IMR-90 (cell line): Measurements from ENCODE around the gene PUM2. TPM values are rescaled to one million over a fixed set of nuclear protein-coding genes. Genes with fewer than 3 reads are reported as not detected.

Experiments
- ATAC-seq: fragments of 200-7000 bp; cut with Tn5 transposase; 2 replicates; pipeline ENCODE4 v1.9.1; 2020; ENCODE audit warnings: low read depth, mild to moderate bottlenecking, moderate library complexity
- BruUV-seq: library from RNA; stranded (reverse); fragments of 400-500 nt; replicated peaks from 2 replicates; lab custom pipeline; 2021; lab: Mats Ljungman, UMichigan
- CTCF ChIA-PET: fragments of 300-600 bp; formaldehyde crosslinking; extraction: SDS; loops from one replicate; lab custom pipeline; 2021; ENCODE audit warnings: antibody characterized with exemption; lab: Yijun Ruan, JAX
- POLR2A ChIA-PET: fragments of 300-600 bp; sonication (Branson Sonifier 250); formaldehyde crosslinking; loops from one replicate; lab custom pipeline; 2022; ENCODE audit warnings: antibody characterized with exemption; ENCODE audit not compliant: unreplicated experiment; lab: Charles Lee
- DNase-seq: peaks from one replicate; pipeline ENCODE4 v3.0.0; 2013
- H2AFZ ChIP-seq: replicated peaks from 2 replicates; pipeline ENCODE3; 2013; ENCODE audit warnings: low read length, mild to moderate bottlenecking; ENCODE audit not compliant: poor library complexity
- H2AK5ac ChIP-seq: 2 replicates; pipeline ENCODE4 v1.6.1; 2013; ENCODE audit warnings: low read depth, low read length, inconsistent platforms
- H2AK9ac ChIP-seq: replicated peaks from 2 replicates; pipeline ENCODE3; 2013; ENCODE audit warnings: mild to moderate bottlenecking, low read depth, low read length, moderate library complexity; ENCODE audit not compliant: poor library complexity
- H2BK120ac ChIP-seq: 2 replicates; pipeline ENCODE4 v1.6.1; 2013; ENCODE audit warnings: low read depth, low read length, inconsistent platforms
- H2BK15ac ChIP-seq: 3 replicates; pipeline ENCODE4 v1.6.1; 2013; ENCODE audit warnings: low read depth, low read length, inconsistent platforms
- H2BK20ac ChIP-seq: 2 replicates; pipeline ENCODE4 v1.6.1; 2013; ENCODE audit warnings: low read depth, mild to moderate bottlenecking, inconsistent platforms, low read length, moderate library complexity
- H2BK5ac ChIP-seq: 2 replicates; pipeline ENCODE4 v1.6.1; 2013; ENCODE audit warnings: mild to moderate bottlenecking, low read depth, low read length, inconsistent platforms; ENCODE audit not compliant: poor library complexity, severe bottlenecking
- H3K14ac ChIP-seq: replicated peaks from 2 replicates; pipeline ENCODE4 v1.6.1; 2013; ENCODE audit warnings: low read depth, low read length, inconsistent platforms
- H3K18ac ChIP-seq: 2 replicates; pipeline ENCODE4 v1.6.1; 2013; ENCODE audit warnings: low read depth, low read length, control low read depth
- H3K23ac ChIP-seq: 2 replicates; pipeline ENCODE4 v1.6.1; 2013; ENCODE audit warnings: low read depth, low read length, inconsistent platforms
- H3K27ac ChIP-seq: 2 replicates; pipeline ENCODE4 v1.5.1; 2013; ENCODE audit warnings: mild to moderate bottlenecking, control low read depth, low read length; ENCODE audit not compliant: insufficient read depth
- H3K27me3 ChIP-seq: 2 replicates; pipeline ENCODE4 v1.6.1; 2013; ENCODE audit warnings: low read length; ENCODE audit not compliant: control insufficient read depth, insufficient read depth
- H3K36me3 ChIP-seq: 2 replicates; pipeline ENCODE4 v1.6.1; 2013; ENCODE audit warnings: low read length, mixed read lengths; ENCODE audit not compliant: control insufficient read depth, insufficient read depth
- H3K4ac ChIP-seq: 2 replicates; pipeline ENCODE4 v1.6.1; 2013; ENCODE audit warnings: low read depth, low read length, inconsistent platforms
- H3K4me1 ChIP-seq: 2 replicates; pipeline ENCODE4 v1.6.1; 2013; ENCODE audit warnings: low read length, mixed read lengths; ENCODE audit not compliant: control insufficient read depth, insufficient read depth
- H3K4me2 ChIP-seq: 2 replicates; pipeline ENCODE4 v1.6.1; 2013; ENCODE audit warnings: low read depth, mild to moderate bottlenecking, control low read depth, low read length, moderate library complexity
- H3K4me3 ChIP-seq: 2 replicates; pipeline ENCODE4 v1.5.1; 2013; ENCODE audit warnings: low read depth, mild to moderate bottlenecking, control low read depth, low read length, moderate library complexity; ENCODE audit not compliant: insufficient read depth
- H3K56ac ChIP-seq: 2 replicates; pipeline ENCODE4 v1.6.1; 2013; ENCODE audit warnings: low read length, inconsistent platforms; ENCODE audit not compliant: insufficient read depth; ENCODE audit errors: extremely low read depth
- H3K79me1 ChIP-seq, 2 experiments: 2 replicates each; pipeline ENCODE4 v1.6.1; 2013; ENCODE audit warnings: low read length in 2 of 2, inconsistent platforms in 1 of 2, low read depth in 1 of 2
- H3K9ac ChIP-seq: 2 replicates; pipeline ENCODE4 v1.6.1; 2013; ENCODE audit warnings: low read depth, low read length, control low read depth
- H3K9me1 ChIP-seq: 2 replicates; pipeline ENCODE4 v1.6.1; 2013; ENCODE audit warnings: low read length, inconsistent platforms; ENCODE audit not compliant: insufficient read depth
- H3K9me3 ChIP-seq: 2 replicates; pipeline ENCODE4 v1.6.1; 2013; ENCODE audit warnings: low read length; ENCODE audit not compliant: control insufficient read depth, insufficient read depth
- H4K20me1 ChIP-seq: 2 replicates; pipeline ENCODE4 v1.6.1; 2013; ENCODE audit warnings: low read length, inconsistent platforms; ENCODE audit not compliant: insufficient read depth
- H4K5ac ChIP-seq: 2 replicates; pipeline ENCODE4 v1.6.1; 2013; ENCODE audit warnings: mild to moderate bottlenecking, low read depth, low read length, control low read depth
- H4K8ac ChIP-seq, 2 experiments: 2 replicates each; pipeline ENCODE4 v1.6.1; 2013; ENCODE audit warnings: low read depth in 2 of 2, low read length in 2 of 2, control low read depth in 1 of 2, inconsistent platforms in 1 of 2
- H4K91ac ChIP-seq: 2 replicates; pipeline ENCODE4 v1.6.1; 2013; ENCODE audit warnings: low read depth, low read length, inconsistent platforms; ENCODE audit not compliant: insufficient read depth
- BHLHE40 ChIP-seq: fragments of 150-350 bp; IDR thresholded peaks from 2 replicates; pipeline ENCODE4 v1.6.1; 2016; ENCODE audit warnings: mild to moderate bottlenecking, low read depth, low read length
- CEBPB ChIP-seq: IDR thresholded peaks from 2 replicates; pipeline ENCODE4 v1.6.1; 2012; ENCODE audit warnings: low read depth, low read length, improper control_type of control experiment
- CHD1 ChIP-seq: IDR thresholded peaks from 2 replicates; pipeline ENCODE4 v1.6.1; 2012; ENCODE audit warnings: low read depth, low read length, improper control_type of control experiment
- FOS ChIP-seq: fragments of 150-350 bp; IDR thresholded peaks from 2 replicates; pipeline ENCODE4 v1.6.1; 2016; ENCODE audit warnings: low read depth, low read length
- MAFK ChIP-seq: IDR thresholded peaks from 2 replicates; pipeline ENCODE4 v1.6.1; 2012; ENCODE audit warnings: low read depth, low read length, improper control_type of control experiment
- MAZ ChIP-seq: IDR thresholded peaks from 2 replicates; pipeline ENCODE4 v1.6.1; 2012; ENCODE audit warnings: low read depth, mild to moderate bottlenecking, low read length, improper control_type of control experiment, moderate library complexity, borderline replicate concordance
- MXI1 ChIP-seq: IDR thresholded peaks from 2 replicates; pipeline ENCODE4 v1.6.1; 2012; ENCODE audit warnings: low read depth, mild to moderate bottlenecking, low read length, moderate library complexity, borderline replicate concordance
- POLR2A ChIP-seq: IDR thresholded peaks from 2 replicates; pipeline ENCODE4 v1.6.1; 2012; ENCODE audit warnings: mild to moderate bottlenecking, low read depth, low read length
- RAD21 ChIP-seq: IDR thresholded peaks from 2 replicates; pipeline ENCODE4 v1.6.1; 2012; ENCODE audit warnings: low read length, improper control_type of control experiment
- RFX5 ChIP-seq: IDR thresholded peaks from 2 replicates; pipeline ENCODE4 v1.8.0; 2012; ENCODE audit warnings: low read depth, mild to moderate bottlenecking, low read length, moderate library complexity
- WGBS, 2 experiments: methylation state at CpG; one replicate each; pipeline versions ENCODE4 v1.1.5 to v1.1.7; 2013; ENCODE audit warnings: missing lambda C conversion rate in 2 of 2; ENCODE audit not compliant: insufficient read length in 1 of 2; ENCODE audit errors: extremely low coverage in 2 of 2; 5-methylcytosine and 5-hydroxymethylcytosine counted together
- dilution Hi-C: fragments of 300-500 bp; cut with HindIII; formaldehyde crosslinking; loops from one replicate; pipeline ENCODE4 v1.14.3; 2018; ENCODE audit warnings: low sequenced_read_pairs; ENCODE audit not compliant: unreplicated experiment
- in situ Hi-C: fragments of 300-500 bp; cut with MboI; formaldehyde crosslinking; loops from 3 replicates; pipeline ENCODE4 v1.14.3; 2019; ENCODE audit warnings: low sequenced_read_pairs, inconsistent platforms, mixed read lengths
- intact Hi-C: fragments of 100-400 bp; cut with micrococcal nuclease; formaldehyde crosslinking; loops from 2 replicates; pipeline ENCODE4 v1.10.0; 2022
- polyA plus RNA-seq, 3 experiments: library from polyadenylated mRNA; depleted of rRNA; stranded (reverse); fragments of >200 nt; gene quantifications; 2 replicates each; pipeline ENCODE4 v1.2.3, GENCODE V29; 2012; ENCODE audit warnings: low replicate concordance in 1 of 3
- total RNA-seq: library from RNA; depleted of rRNA; stranded (reverse); fragments of >200 nt; gene quantifications from 2 replicates; pipeline ENCODE4 v1.2.3, GENCODE V29; 2012
- TF ChIP-seq, protein P1 (sequence below): fragments of 150-350 bp; IDR thresholded peaks from 2 replicates; pipeline ENCODE4 v1.6.1; 2016; ENCODE audit warnings: low read depth, mild to moderate bottlenecking, low read length, moderate library complexity, borderline replicate concordance
- TF ChIP-seq, protein P2 (sequence below): conservative IDR thresholded peaks from 2 replicates; pipeline ENCODE4 v1.5.1; 2012; ENCODE audit warnings: mild to moderate bottlenecking, low read depth, low read length, improper control_type of control experiment
- TF ChIP-seq, protein P3 (sequence below): fragments of 150-350 bp; IDR thresholded peaks from 2 replicates; pipeline ENCODE4 v1.6.1; 2017; ENCODE audit warnings: mild to moderate bottlenecking, antibody characterized with exemption, low read length, low read depth

Gene PUM2
- total and polyA plus RNA-seq, 2 of the 4 experiments (the other 2 are of a cell fraction): 18.8 to 38.4 TPM

DNA sequence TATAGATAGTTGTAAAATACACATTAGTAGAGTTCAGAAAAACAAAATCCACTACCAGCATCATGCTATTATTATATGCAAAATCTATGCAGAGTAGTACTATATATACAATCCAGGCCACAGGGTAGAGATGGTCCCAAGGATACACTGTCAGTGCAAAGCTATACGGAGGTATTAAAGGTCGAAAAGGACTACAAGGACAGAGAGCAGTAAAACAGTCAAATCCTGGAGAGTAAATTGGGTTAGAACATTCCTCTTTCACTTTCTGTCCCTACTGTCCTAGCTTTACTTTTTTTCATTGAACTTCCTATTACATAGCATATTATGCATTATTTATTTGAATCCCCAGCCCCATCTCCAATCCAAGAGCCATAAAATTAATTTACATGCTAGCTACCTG lies 86.0 kb downstream of the PUM2 start:
- CTCF ChIA-PET: interaction anchor here (0.8 kb wide), 1 partner anchor 12 kb away, joined by 3 read pairs; no protein-coding TSS in a partner anchor
- no peak overlapping the region for H3K4me3 ChIP-seq
- no peak for DNase-seq
- no peak overlapping the region for H3K23ac ChIP-seq
- no peak overlapping the region for H2AK9ac ChIP-seq
- in situ Hi-C loops: no loop called here
- dilution Hi-C loops: no loop called here
- no peak overlapping the region for H2AFZ ChIP-seq
- no peak overlapping the region for H3K27ac ChIP-seq
- intact Hi-C loops: no loop called here
- no peak overlapping the region for H2BK120ac ChIP-seq
- no peaks in the 10 kb centered on the region for H3K9me3 ChIP-seq
- no peaks in the 10 kb centered on the region for H3K27me3 ChIP-seq
- H3K56ac ChIP-seq: no peak overlapping the region
- H4K8ac ChIP-seq: no peak overlapping the region
- BruUV-seq: no TSS peak
- H2BK5ac ChIP-seq: no peak overlapping the region
- no peaks in the 10 kb centered on the region for H3K4me1 ChIP-seq
- H3K9me1 ChIP-seq: peaks cover 4% of the 10 kb centered on the region; the same call in 1 of the 2 replicates
- H2BK20ac ChIP-seq: no peak overlapping the region
- no peak overlapping the region for H4K5ac ChIP-seq
- H3K36me3 ChIP-seq: peaks cover 11% of the 10 kb centered on the region
- TF ChIP-seq MAFK: no peak
- TF ChIP-seq CEBPB: no peak
- no peak for TF ChIP-seq MAZ
- TF ChIP-seq CHD1: no peak
- no peak for TF ChIP-seq RFX5
- TF ChIP-seq POLR2A: no peak
- TF ChIP-seq RAD21: no peak
- TF ChIP-seq, protein P1, sequence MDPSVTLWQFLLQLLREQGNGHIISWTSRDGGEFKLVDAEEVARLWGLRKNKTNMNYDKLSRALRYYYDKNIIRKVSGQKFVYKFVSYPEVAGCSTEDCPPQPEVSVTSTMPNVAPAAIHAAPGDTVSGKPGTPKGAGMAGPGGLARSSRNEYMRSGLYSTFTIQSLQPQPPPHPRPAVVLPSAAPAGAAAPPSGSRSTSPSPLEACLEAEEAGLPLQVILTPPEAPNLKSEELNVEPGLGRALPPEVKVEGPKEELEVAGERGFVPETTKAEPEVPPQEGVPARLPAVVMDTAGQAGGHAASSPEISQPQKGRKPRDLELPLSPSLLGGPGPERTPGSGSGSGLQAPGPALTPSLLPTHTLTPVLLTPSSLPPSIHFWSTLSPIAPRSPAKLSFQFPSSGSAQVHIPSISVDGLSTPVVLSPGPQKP: no peak
- TF ChIP-seq, protein P2, sequence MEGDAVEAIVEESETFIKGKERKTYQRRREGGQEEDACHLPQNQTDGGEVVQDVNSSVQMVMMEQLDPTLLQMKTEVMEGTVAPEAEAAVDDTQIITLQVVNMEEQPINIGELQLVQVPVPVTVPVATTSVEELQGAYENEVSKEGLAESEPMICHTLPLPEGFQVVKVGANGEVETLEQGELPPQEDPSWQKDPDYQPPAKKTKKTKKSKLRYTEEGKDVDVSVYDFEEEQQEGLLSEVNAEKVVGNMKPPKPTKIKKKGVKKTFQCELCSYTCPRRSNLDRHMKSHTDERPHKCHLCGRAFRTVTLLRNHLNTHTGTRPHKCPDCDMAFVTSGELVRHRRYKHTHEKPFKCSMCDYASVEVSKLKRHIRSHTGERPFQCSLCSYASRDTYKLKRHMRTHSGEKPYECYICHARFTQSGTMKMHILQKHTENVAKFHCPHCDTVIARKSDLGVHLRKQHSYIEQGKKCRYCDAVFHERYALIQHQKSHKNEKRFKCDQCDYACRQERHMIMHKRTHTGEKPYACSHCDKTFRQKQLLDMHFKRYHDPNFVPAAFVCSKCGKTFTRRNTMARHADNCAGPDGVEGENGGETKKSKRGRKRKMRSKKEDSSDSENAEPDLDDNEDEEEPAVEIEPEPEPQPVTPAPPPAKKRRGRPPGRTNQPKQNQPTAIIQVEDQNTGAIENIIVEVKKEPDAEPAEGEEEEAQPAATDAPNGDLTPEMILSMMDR: no peak
- TF ChIP-seq FOS: no peak
- TF ChIP-seq, protein P3, sequence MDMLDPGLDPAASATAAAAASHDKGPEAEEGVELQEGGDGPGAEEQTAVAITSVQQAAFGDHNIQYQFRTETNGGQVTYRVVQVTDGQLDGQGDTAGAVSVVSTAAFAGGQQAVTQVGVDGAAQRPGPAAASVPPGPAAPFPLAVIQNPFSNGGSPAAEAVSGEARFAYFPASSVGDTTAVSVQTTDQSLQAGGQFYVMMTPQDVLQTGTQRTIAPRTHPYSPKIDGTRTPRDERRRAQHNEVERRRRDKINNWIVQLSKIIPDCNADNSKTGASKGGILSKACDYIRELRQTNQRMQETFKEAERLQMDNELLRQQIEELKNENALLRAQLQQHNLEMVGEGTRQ: no peak
- no peak for TF ChIP-seq BHLHE40
- TF ChIP-seq MXI1: no peak
- ATAC-seq: no peak
- no peak overlapping the region for H2AK5ac ChIP-seq
- POLR2A ChIA-PET: no interaction called here
- H4K20me1 ChIP-seq: peaks cover 3% of the 10 kb centered on the region; the same call in 1 of the 2 replicates
- no peak overlapping the region for H3K14ac ChIP-seq
- H3K9ac ChIP-seq: no peak overlapping the region
- no CpG with 5 or more reads among the region's 2 CpGs for WGBS, 2 experiments
- no peak overlapping the region for H4K91ac ChIP-seq
- H3K4me2 ChIP-seq: no peak overlapping the region
- no peak overlapping the region for H2BK15ac ChIP-seq
- H3K18ac ChIP-seq: no peak overlapping the region
- H3K79me1 ChIP-seq: peaks cover 16 to 29% of the 10 kb centered on the region in 2 experiments
- H3K4ac ChIP-seq: no peak overlapping the region
